GM13977 (cell line): ENCODE measurements around the gene DHRS9.

Experiments used
- DNase-seq: peaks from one replicate; pipeline ENCODE4 v3.0.0; 2012; ENCODE audit warnings: low spot score
- in situ Hi-C: fragments of 300-500 bp; cut with MboI; formaldehyde crosslinking; loops from one replicate; pipeline ENCODE4 v1.12.0; 2022; ENCODE audit warnings: low sequenced_read_pairs, low pct_unique_long_range_greater_than_20kb, mixed read lengths, inconsistent platforms; ENCODE audit not compliant: unreplicated experiment
- TF ChIP-seq, protein P1 (sequence below): IDR thresholded peaks from 2 replicates; pipeline ENCODE4 v1.5.1; 2012; ENCODE audit warnings: mild to moderate bottlenecking, control low read depth; ENCODE audit not compliant: insufficient read depth; ENCODE audit errors: extremely low read depth, missing control alignments

DHRS9 gene

DNA sequence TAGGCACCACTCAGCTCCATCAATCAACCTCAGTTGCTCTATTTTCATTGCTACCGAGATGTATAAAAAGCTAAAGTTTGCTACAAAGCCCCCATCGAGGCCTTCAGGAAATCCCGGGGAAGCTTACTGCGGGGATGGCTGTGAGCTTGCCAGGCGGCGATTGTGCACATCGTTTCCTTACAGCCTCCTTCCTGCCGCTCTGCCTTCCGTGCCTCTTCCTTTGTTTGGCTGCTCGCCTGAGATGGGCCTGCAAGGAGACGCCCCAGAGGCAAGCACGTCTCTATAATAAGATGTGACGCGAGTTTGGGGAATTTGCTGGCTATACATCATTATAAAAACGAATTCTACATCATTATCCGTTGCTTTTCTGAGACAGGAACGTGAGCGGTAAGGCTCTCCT, 41.6 kb downstream of the DHRS9 start:
- TF ChIP-seq, protein P1, sequence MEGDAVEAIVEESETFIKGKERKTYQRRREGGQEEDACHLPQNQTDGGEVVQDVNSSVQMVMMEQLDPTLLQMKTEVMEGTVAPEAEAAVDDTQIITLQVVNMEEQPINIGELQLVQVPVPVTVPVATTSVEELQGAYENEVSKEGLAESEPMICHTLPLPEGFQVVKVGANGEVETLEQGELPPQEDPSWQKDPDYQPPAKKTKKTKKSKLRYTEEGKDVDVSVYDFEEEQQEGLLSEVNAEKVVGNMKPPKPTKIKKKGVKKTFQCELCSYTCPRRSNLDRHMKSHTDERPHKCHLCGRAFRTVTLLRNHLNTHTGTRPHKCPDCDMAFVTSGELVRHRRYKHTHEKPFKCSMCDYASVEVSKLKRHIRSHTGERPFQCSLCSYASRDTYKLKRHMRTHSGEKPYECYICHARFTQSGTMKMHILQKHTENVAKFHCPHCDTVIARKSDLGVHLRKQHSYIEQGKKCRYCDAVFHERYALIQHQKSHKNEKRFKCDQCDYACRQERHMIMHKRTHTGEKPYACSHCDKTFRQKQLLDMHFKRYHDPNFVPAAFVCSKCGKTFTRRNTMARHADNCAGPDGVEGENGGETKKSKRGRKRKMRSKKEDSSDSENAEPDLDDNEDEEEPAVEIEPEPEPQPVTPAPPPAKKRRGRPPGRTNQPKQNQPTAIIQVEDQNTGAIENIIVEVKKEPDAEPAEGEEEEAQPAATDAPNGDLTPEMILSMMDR, result no peak
- in situ Hi-C loops, result loop anchor here (25.0 kb wide), 1 partner anchor 149 kb away; no protein-coding TSS in a partner anchor
- DNase-seq, result no peak

DNA sequence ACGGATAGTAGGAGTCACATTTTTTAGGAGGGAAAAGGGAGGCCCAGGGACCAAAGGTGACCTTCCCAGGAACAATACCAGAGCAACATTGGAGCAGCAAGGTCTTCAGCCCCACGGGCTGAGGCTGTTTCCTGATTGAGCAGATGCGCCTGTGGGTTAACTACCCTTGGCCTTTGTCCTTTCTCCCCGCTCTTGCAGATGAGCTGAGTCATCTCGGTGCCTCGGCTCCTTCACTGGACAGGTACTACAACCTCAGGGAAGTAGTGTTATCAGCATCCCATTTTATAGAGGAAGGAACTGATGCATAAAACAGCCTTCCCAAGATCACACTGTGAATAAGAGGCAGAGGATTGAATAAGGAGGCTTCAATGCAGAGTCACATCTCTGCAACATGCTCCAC, 43.5 kb downstream of the DHRS9 start:
- in situ Hi-C loops, result loop anchor here (25.0 kb wide), 1 partner anchor 151 kb away; no protein-coding TSS in a partner anchor
- TF ChIP-seq, protein P1, result no peak
- DNase-seq, result no peak

DNA sequence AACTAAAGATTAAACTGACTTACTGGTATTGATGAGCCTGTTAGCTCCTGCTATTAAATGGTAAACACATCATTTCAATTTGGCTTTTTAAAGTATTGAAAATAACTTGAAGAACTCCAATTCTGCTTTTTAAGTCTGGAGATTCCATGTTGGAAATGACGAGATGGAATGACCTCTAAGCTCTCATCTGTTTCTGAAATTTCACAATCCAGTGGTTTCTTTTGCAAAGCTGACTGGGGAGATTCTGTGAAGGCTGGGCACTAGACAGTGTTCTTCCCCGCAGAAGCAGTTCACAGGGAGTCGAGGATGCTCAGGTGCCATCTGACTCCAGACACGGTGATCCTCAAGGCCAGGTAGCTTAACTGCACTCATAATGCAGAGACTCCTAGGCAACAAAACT, 44.7 kb downstream of the DHRS9 start:
- in situ Hi-C loops, result loop anchor here (25.0 kb wide), 1 partner anchor 152 kb away; no protein-coding TSS in a partner anchor

DNA sequence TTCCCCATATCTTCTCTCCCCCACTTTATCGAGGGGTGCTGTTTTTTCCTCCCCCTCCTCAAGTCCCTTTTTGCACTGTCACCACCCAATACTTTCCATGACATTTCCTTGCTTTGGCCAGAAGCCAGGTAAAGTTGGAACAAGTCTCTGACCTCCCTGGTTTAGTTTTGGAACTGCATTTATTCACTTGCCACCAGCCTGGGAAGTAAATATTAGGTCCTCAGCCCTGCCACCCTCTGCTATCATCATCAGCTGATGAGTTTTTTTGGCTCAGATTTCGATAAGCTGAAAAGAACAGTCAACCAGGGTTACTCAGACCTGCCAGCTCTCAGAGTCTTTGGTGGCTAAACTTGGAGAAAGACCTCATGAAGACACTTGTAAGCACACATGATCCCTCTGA, 47.0 kb downstream of the DHRS9 start:
- in situ Hi-C loops, result loop anchor here (25.0 kb wide), 1 partner anchor 154 kb away; no protein-coding TSS in a partner anchor
- TF ChIP-seq, protein P1, result no peak
- no peak for DNase-seq

More for the DNA sequence above, 44.7 kb downstream of the DHRS9 start:
- no peak for DNase-seq
- TF ChIP-seq, protein P1, result no peak

DNA sequence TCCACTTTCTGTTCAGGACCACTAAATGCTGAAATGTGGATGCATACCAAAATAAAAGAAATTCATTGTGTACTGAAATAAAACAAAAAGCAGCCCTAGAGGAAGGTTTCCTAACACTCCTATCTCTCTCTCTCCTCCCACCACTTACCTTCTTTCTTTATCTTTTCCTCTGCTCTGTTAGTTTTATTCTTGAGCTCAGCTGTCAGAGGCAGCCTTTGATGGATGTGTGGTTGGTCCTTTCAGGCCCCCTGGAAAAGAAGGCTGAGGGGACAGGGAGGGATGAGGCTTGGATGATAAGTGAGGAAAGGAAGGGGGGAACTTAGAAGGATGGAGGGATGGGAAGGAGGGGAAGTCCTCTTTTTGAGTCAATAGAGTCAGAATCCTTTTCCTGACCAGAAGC, 47.6 kb downstream of the DHRS9 start:
- no peak for DNase-seq
- in situ Hi-C loops, result loop anchor here (25.0 kb wide), 1 partner anchor 155 kb away; no protein-coding TSS in a partner anchor
- TF ChIP-seq, protein P1, result no peak

DNA sequence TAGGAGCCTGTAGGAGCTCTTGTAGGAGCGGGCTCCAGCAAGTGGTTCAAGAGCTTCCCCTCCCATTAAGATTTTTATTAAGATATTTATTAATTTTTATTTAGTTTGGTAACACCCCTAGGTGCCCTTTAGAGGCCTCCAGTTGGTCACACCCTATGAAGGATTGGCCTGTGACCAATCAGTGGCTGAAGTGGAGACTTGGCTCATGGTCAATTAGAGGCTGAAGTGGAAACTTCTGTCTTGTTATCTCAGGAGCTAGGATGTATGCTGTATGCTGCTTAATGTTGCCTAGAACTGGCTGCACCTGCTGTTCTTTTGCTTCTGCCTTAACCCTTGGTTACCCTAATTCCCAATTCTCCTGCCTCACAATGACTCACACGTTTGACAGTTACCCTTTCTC, 48.7 kb downstream of the DHRS9 start:
- no peak for DNase-seq
- in situ Hi-C loops, result loop anchor here (25.0 kb wide), 1 partner anchor 156 kb away; no protein-coding TSS in a partner anchor
- TF ChIP-seq, protein P1, result no peak
